Stimulated activated naive CD8-positive, alpha-beta T cell treated with anti-CD3 and anti-CD28 coated beads, Interleukin-15, amount 100 ng/mL, for 72 hours (primary cell): ENCODE measurements around the gene GPER1.
A peak's percentile ranks its signal among the peaks of the same experiment; 100 is the strongest.
"Not testable (repeated sequence)": the region's sequence is repeated elsewhere in the genome, so short reads cannot be mapped to it uniquely, and the experiment has no call there.

ENCODE experiments used
- ATAC-seq: fragments of 150-1000 bp; cut with Tn5 transposase; 2 replicates; pipeline ENCODE4 v1.10.0; 2021; ENCODE audit warnings: mild to moderate bottlenecking, moderate library complexity
- DNase-seq, 2 donors: peaks; one replicate each; pipeline ENCODE4 v3.0.0; 2021 to 2022
- H3K27ac Mint-ChIP-seq, 2 donors: one replicate each; pipeline ENCODE4 v1.8.0; 2022; ENCODE audit warnings: mild to moderate bottlenecking in 2 of 2, mixed read lengths in 2 of 2, moderate library complexity in 2 of 2
- H3K27me3 Mint-ChIP-seq: one replicate; pipeline ENCODE4 v1.8.0; 2022; ENCODE audit warnings: mixed read lengths
- H3K4me1 Mint-ChIP-seq: one replicate; pipeline ENCODE4 v1.8.0; 2022; ENCODE audit warnings: mild to moderate bottlenecking, mixed read lengths
- H3K4me3 Mint-ChIP-seq, 2 donors: one replicate each; pipeline ENCODE4 v1.8.0; 2022; ENCODE audit warnings: mild to moderate bottlenecking in 2 of 2, mixed read lengths in 2 of 2, moderate library complexity in 1 of 2
- H3K9me3 Mint-ChIP-seq, 2 donors: one replicate each; pipeline ENCODE4 v1.8.0; 2022; ENCODE audit warnings: mixed read lengths in 2 of 2

Gene GPER1

GRCh38 chr7:1087952-1088920 is at the start of gene GPER1:
TSS of gene GPER1 (plus strand) at chr7:1088113. CDS start at chr7:1091729, 3,616 bp downstream.
- ATAC-seq (no peak), DNase-seq (no peak)
- Mint-ChIP-seq H3K27ac (peak within 1 kb of the TSS in 1 of 2 donors; percentile 48), H3K27me3 (no peaks in the 10 kb centered on the region), H3K4me1 (peaks cover 18% of the 10 kb centered on the region), H3K4me3 (peak within 1 kb of the TSS; percentile 72 to 83), H3K9me3 (no peaks in the 10 kb centered on the region)

- H3K4me1 Mint-ChIP-seq = peaks cover 25% of the 10 kb centered on the region
- H3K4me3 Mint-ChIP-seq, H3K27ac Mint-ChIP-seq: not testable (repeated sequence)
Measured at GRCh38 chr7:1040233-1040632, 47.7 kb upstream of the GPER1 start.

GRCh38 chr7:1040790-1041189 is 47.1 kb upstream of the GPER1 start:
- H3K4me3 Mint-ChIP-seq = peak overlapping the region in 1 of 2 donors; percentile 5
- no peak overlapping the region for H3K27ac Mint-ChIP-seq
- ATAC-seq (no peak), DNase-seq (no peak)
- no peaks in the 10 kb centered on the region for H3K9me3 Mint-ChIP-seq
- no peaks in the 10 kb centered on the region for H3K27me3 Mint-ChIP-seq
- H3K4me1 Mint-ChIP-seq = peaks cover 31% of the 10 kb centered on the region

More at GRCh38 chr7:1040233-1040632, 47.7 kb upstream of the GPER1 start:
- not testable (repeated sequence) for DNase-seq, H3K27me3 Mint-ChIP-seq, H3K9me3 Mint-ChIP-seq, ATAC-seq

- no peaks in the 10 kb centered on the region for H3K9me3 Mint-ChIP-seq
- DNase-seq = no peak
Measured at GRCh38 chr7:1041551-1042491, 46.1 kb upstream of the GPER1 start.

GRCh38 chr7:1042492-1042833 is 45.5 kb upstream of the GPER1 start:
- Mint-ChIP-seq H3K4me1 (peaks cover 48% of the 10 kb centered on the region), H3K4me3 (no peak overlapping the region), H3K9me3 (no peaks in the 10 kb centered on the region), H3K27ac (no peak overlapping the region), H3K27me3 (no peaks in the 10 kb centered on the region)
- ATAC-seq = no peak
- no peak for DNase-seq

More at GRCh38 chr7:1041551-1042491, 46.1 kb upstream of the GPER1 start:
- no peaks in the 10 kb centered on the region for H3K27me3 Mint-ChIP-seq
- no peak overlapping the region for H3K27ac Mint-ChIP-seq
- no peak for ATAC-seq
- H3K4me1 Mint-ChIP-seq = peaks cover 41% of the 10 kb centered on the region
- peak overlapping the region in 1 of 2 donors; percentile 2 for H3K4me3 Mint-ChIP-seq

DNA sequence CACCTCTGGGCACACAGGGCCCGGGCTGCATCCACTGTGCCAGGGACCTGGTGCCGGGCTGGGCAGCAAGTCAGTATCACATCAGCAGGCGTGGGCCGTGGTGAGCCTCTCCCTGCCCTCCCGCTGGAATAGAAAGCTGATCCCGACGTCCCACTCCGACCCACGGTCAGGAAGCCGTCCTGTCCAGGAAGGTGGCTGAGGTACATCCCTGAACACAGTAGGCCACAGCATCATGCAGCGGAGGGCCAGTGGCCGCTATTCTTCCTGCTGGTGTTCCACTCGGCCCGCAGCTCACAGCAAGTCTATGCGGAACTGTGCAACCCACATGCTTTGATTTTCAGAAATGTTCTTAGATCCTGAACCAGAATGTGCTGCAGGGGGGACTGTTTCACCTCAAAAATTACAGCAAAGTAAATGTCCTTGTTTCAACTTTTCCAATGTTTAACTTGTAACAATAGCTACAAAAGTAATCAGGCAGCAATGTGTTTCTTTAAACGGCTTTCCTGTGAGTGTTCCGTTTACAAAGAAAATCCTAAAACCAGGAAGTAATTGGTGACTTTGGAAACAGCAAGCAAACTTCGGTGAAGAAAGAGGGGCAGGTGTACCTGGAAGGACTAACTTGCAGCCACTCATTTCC is 44.2 kb upstream of the GPER1 start:
- no peaks in the 10 kb centered on the region for H3K27me3 Mint-ChIP-seq
- ATAC-seq (no peak), DNase-seq (no peak)
- peaks cover 59% of the 10 kb centered on the region for H3K4me1 Mint-ChIP-seq
- peak overlapping the region; percentile 65 to 72 for H3K4me3 Mint-ChIP-seq
- H3K27ac Mint-ChIP-seq = peak overlapping the region in 1 of 2 donors; percentile 67
- no peaks in the 10 kb centered on the region for H3K9me3 Mint-ChIP-seq

GRCh38 chr7:1044189-1045068 is 43.5 kb upstream of the GPER1 start, which contains the start of gene GPR146:
TSS of gene GPR146 (plus strand) at chr7:1044546. CDS start at chr7:1057516, 12,970 bp downstream.
- ATAC-seq = peak; percentile 93
- Mint-ChIP-seq H3K4me1 (peaks cover 66% of the 10 kb centered on the region), H3K4me3 (peak within 1 kb of the TSS; percentile 79 to 87), H3K27ac (peak within 1 kb of the TSS; percentile 16 to 67), H3K27me3 (no peaks in the 10 kb centered on the region), H3K9me3 (no peaks in the 10 kb centered on the region)
- DNase-seq = peak; percentile 88 to 91

DNA sequence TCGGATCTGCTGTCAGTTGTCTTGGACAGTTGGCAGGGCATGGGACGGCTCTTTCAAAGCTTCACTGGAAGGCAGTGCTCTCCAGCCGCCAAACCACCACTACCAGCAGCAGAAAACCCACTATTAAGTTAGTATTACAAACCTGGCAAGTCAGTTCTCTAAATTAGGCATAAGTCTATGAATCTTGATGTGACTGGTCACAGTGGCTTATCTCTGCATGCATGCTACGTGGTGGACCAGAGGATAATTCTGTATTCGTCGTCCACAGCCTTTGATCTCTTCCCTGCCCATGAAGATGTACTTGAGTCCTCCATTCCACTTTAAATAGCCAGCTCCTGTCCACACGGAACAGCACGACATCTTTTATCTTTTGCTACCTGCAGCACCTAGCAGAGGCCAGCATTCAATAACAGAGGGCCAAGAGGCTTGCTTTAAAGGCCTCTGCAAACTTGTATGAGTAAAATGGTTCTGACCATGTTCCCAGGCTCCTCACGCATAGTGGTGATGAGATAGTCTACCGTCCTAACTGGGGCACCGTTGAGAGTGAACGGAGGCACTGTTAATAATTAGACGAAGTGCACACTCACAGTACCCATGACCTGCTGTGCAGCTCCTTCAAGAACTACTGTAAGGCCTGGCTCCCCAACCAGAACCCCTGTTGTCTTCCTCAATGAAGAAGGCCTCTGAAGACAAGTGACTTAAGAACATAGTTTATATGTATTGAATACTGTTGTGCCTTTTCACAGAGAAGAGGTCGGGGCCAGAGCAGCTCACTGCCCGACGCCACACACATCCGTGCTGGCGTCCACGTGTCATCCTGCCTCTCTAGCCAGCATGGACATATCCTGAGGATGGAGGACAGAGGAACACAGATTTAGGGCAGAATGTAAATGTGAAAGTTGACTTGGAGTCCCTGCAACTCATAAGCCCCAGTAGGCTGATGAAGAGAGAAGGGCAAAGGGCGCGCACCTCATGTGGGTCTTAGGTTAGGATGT is 42.5 kb upstream of the GPER1 start:
- Mint-ChIP-seq H3K27me3 (no peaks in the 10 kb centered on the region), H3K9me3 (no peaks in the 10 kb centered on the region), H3K4me1 (peaks cover 76% of the 10 kb centered on the region), H3K4me3 (peak overlapping the region; percentile 79 to 87), H3K27ac (peak overlapping the region; percentile 16 to 61)
- ATAC-seq (no peak), DNase-seq (no peak)

DNA sequence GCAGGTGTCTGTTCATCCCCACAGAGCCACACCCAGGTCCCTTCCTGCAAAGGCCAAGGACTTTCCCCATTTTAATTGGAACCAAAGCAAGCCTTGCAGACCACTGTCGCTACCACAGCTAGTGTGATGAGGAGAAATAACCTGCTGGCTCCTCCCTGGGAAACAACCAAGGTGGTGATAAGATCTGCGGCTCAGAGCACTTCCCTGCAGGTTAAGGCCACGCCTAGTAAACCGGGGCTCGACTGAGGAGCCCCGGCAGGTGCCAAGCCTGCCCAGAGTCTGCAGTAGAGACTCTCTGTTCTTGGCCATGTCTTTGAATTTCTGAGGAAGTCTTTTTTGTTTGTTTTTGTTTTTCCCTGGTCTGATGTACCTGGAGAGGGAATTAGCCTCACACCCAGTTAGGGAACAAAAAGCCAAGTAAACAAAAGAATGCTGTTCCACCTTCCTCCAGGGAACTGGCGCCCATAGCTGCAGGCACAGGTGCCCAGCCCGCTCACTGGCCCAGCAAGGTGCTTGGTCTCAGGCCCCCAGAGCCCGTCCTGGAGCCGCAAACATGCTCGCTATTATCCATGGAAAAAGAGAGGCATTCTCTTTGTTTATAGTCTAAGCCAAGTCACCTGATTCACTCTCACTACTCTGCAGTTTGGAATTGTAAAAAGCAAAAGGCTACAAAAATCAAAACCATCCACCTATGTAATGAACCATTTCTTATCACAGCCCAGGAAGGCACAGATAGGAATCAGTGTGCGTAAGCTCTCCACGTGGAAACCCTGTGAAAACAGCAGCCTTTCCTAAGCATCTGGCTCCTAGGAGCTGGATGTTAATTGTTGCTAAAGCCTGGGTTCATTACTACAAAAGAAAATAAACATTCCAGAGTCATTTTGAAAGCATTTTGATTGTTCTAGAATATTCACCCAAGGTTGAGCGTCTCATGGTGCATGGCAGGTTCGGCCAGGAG is 40.9 kb upstream of the GPER1 start:
- Mint-ChIP-seq H3K4me1 (peaks cover 82% of the 10 kb centered on the region), H3K4me3 (no peak overlapping the region), H3K27ac (no peak overlapping the region), H3K27me3 (no peaks in the 10 kb centered on the region), H3K9me3 (no peaks in the 10 kb centered on the region)
- DNase-seq (no peak), ATAC-seq (no peak)

- ATAC-seq = no peak
- peak overlapping the region in 1 of 2 donors; percentile 36 for H3K4me3 Mint-ChIP-seq
- peak overlapping the region in 1 of 2 donors; percentile 24 for H3K27ac Mint-ChIP-seq
- peaks cover 78% of the 10 kb centered on the region for H3K4me1 Mint-ChIP-seq
- H3K27me3 Mint-ChIP-seq = no peaks in the 10 kb centered on the region
- no peak for DNase-seq
- no peaks in the 10 kb centered on the region for H3K9me3 Mint-ChIP-seq
Measured at GRCh38 chr7:1049006-1049741, 38.7 kb upstream of the GPER1 start.

GRCh38 chr7:1049801-1050200 is 38.1 kb upstream of the GPER1 start:
- Mint-ChIP-seq H3K27me3 (no peaks in the 10 kb centered on the region), H3K4me3 (no peak overlapping the region), H3K9me3 (no peaks in the 10 kb centered on the region), H3K4me1 (peaks cover 82% of the 10 kb centered on the region), H3K27ac (peak overlapping the region in 1 of 2 donors; percentile 95)
- no peak for ATAC-seq
- DNase-seq = no peak
